ENCODE data around the gene HHIPL1.
A peak's percentile ranks its signal among the peaks of the same experiment; 100 is the strongest.

The HHIPL1 gene

DNA sequence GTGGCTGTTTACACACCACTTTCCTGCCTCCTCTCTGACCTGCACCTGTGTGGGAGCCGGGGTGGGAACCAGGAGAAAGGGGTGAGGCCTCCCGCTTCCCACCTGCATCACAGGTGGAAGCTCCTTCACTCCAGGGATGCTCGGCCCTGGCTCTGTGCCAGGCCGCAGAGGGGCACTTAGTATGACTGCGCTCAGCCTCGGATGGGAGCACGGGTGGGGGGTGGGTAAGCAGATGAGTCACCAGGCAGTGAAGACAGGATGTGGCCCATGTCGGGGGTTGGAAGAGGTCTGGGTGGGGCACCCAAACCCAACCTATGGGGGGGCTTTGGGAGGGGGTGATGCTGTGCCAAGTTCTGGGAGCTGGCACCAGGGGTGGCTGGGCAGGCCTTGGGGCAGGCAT, 31.7 kb downstream of the HHIPL1 start:
- DNase-seq (ENCODE audit: low spot score): no peak

DNA sequence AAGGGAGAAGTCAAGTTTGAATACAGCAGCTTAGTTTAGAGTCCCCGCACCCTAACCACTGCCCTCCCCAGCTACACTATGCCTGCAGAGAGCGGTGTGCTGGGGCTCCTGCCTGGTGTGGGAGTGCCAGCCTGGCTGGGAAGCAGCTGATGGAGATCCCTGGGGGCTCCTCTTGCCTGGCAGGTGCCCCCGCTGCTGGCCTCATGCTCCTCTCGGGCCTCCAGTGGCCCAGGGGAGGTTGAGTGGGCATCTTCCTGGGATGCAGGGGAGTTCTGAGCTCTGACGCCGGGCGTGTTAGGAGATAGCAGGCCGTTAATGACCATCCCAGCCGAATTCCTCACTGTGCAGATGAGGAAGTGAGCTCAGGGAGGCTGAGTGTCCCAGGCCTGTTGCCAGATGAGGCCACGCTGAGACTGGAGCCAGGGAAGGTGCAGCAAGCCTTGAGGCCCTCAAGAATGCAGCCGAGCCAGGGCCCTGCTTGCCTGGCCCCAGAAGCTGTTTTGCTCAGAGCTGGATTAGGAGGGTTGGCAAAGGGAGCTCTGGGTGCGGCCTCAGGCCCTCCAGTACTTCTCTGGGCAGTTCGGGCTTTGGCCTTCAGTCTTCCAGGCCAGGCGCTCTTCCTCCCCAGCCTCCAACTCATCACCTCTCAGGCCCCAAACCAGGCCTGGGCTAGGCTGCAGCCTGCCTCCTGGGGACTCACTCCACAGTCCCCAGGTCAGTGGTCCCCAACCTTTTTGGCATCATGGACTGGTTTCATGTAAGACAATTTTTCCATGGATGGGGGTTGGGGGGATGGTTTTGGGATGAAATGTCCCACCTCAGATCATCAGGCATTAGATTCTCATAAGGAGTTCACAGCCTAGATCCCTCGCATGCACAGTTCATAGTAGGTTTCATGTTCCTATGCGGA, 32.6 kb downstream of the HHIPL1 start:
- no peak for DNase-seq (ENCODE audit: low spot score)

- DNase-seq (ENCODE audit: low spot score): no peak
These were observed 33.3 kb downstream of the HHIPL1 start for GRCh38 chr14:99678198-99678597.

- DNase-seq (ENCODE audit: low spot score): no peak
These were observed 34.2 kb downstream of the HHIPL1 start for GRCh38 chr14:99679111-99679510.

DNA sequence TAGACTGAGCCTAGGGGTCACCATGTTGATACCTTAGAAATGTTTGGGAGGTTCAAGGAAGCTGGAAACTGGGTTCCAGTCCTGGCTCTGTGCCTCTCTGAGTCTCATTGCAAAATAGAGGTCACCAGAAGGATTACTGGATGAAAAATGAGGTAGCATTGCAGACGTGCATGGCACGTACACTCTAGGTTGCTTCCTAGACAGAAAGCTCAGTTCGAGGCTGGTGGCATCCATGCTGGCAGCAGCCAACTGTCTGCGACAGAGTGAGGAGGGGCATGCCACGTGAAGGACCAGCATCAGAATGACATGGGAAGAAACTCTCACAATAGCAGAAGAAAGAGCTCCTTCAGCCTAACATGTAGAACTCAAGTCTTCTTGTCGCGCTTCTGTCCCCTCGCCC, 34.6 kb downstream of the HHIPL1 start:
- DNase-seq (ENCODE audit: low spot score): no peak

- DNase-seq (ENCODE audit: low spot score): no peak
These were observed 35.1 kb downstream of the HHIPL1 start for GRCh38 chr14:99679996-99680395.

GRCh38 chr14:99681101-99681831, 36.3 kb downstream of the HHIPL1 start:
- DNase-seq (ENCODE audit: low spot score): no peak

GRCh38 chr14:99681832-99682148, 36.9 kb downstream of the HHIPL1 start:
- DNase-seq (ENCODE audit: low spot score): no peak

- DNase-seq (ENCODE audit: low spot score): peak; percentile 78
These were observed 38.1 kb downstream of the HHIPL1 start for GRCh38 chr14:99682809-99683618.

- peak; percentile 100 for DNase-seq (ENCODE audit: low spot score)
These were observed 38.9 kb downstream of the HHIPL1 start, which contains the start of gene CYP46A1 for GRCh38 chr14:99683619-99684409. CYP46A1 (plus strand) TSS chr14:99684298; CDS start chr14:99684418, 120 bp downstream.

DNA sequence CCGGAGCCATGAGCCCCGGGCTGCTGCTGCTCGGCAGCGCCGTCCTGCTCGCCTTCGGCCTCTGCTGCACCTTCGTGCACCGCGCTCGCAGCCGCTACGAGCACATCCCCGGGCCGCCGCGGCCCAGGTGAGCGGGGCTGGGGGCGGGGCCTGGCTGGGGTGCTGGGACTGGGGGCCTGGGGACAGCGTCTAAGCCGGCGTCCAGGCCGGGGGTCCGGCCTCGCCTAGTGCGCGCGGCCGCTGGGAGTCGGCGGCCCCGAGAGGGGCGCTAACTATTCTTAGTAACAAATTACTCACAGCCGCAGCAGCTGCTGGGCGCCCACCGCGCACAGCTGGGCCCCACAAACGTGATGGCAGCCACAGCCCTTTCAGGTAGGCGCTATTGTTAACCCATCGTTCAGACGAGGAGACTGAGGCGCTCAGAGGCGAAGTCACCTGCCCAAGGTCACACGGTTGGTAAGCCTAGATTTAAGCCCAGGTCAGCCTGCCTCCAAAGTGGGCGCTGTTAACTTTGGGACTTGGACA, 39.5 kb downstream of the HHIPL1 start:
- no peak for DNase-seq (ENCODE audit: low spot score)

- DNase-seq (ENCODE audit: low spot score): no peak
These were observed 40.2 kb downstream of the HHIPL1 start for GRCh38 chr14:99685151-99685591.

DNA sequence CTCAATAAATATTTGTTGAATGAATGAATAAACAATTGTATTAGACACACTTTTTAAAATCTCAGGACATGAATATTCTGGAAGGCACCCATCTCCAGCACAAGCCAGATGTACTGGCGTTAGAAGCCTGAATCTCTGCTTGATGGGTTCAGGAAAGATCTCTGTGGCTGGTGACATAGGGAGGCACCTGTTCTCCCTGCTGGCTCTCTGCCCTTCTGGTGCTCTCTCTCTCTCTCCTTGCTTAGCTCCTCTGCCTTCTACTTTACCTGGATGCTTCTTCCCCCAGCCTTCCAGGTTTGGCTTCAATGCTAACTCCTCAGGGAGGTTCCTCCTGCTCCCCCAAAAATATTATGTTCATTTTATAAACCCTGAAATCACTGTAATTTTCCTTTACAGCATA, 40.7 kb downstream of the HHIPL1 start:
- DNase-seq (ENCODE audit: low spot score): no peak

DNA sequence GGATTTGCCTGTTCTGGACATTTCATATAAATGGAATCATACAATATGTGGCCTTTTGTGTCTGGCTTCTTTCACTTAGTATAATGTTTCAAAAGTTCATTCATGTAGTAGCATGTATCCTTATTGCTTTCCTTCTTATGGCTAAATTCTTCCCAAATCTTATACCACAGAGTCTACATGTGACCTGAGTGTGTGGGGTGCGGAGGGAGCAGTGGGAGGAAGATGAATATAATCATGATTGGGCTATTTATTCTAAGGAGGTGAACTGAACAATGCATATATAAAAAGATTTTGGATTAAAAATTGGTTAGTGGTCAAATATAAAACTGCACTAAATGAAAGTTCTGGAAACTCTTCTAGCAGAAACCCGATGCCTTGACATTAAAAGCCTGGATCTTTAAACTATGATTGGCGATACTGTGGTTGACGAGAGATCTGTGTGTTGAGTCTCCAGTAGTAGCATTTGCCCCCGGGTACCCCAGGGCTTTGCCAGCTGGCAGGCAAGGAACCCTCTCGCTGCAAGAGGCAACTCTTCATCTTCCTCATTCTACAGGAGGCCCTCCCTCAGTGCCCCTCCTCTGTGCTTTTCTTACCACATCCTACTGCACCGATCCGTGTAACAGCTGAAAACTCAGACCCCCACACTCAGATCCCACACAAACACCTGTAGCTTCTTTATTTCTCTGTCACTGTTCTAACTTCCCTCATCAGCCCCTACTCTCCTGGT, 41.8 kb downstream of the HHIPL1 start:
- DNase-seq (ENCODE audit: low spot score): no peak

DNA sequence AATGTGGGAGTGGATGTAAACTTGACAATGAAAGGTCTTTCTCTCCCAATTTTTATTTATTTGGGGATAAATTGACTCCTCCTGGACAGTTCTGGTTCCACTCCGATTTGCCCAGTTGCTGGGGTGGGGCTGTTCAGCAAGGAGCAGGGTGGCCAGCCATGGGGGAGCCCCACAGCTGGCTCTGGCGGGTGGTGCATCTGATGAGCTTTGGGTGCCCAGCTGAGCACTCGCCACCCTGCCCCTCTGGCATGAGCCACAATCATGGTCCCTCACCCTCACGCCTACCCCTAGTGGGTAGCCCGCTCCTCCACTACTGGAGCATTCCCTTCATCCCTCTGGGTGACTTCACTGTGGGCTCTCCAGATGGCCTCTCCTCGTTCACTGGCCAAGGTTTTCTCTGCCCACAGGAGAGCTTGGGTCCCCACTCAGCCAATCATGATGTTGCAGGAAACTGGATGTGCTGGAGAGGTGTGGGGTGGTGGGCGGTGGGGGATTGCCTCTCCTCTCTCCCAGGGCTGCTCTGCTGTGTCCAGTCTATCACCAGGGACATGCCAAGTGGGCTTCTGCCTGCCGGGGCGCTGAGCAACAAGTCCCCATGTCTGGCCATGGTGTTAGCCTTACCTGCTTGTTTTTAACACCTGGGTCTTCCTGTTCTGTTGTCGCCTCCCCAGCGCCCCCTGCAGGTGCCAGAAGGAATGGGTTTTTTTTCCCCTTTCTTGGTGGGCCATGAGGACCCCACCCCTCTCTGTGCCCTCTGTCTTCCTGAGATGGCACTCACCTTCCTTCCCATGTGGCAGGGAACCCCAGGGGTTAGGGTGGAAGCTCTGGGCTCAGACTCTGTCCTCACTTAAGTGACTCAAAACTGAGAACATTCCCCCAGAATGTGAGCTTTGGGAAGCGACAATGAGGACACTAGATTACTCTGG, 42.6 kb downstream of the HHIPL1 start:
- peak; percentile 34 for DNase-seq (ENCODE audit: low spot score)

DNA sequence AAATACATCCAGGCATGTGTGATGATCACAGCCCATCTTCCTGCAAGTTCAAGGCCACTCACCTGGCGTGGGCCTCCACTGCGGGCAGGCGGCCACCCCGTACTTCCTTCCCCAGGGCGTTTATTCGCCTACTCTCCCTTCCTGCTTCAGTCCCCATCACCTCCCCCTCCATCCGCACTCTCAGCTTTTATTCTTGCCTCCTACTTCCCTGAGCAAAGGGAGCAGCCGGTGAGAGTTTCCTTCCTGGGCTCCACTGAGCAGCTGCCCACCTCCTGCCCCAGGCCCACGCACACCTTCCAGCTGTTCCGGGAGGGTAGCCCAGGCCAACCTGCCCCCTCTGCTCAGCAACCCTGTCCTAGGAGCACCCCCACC, 43.3 kb downstream of the HHIPL1 start:
- DNase-seq (ENCODE audit: low spot score): no peak

GRCh38 chr14:99688629-99689028, 43.7 kb downstream of the HHIPL1 start:
- no peak for DNase-seq (ENCODE audit: low spot score)

- DNase-seq (ENCODE audit: low spot score): no peak
These were observed 44.6 kb downstream of the HHIPL1 start for GRCh38 chr14:99689266-99690236.
